RWPE1 (cell line): ENCODE data around the gene CFAP61.

Experiments
- CTCF ChIA-PET: fragments of 350-600 bp; sonication (Branson Sonifier 250); formaldehyde crosslinking; extraction: SDS; loops from one replicate; lab custom pipeline; 2021; lab: Yijun Ruan, JAX
- POLR2A ChIA-PET: fragments of 400-600 bp; formaldehyde crosslinking; extraction: SDS; loops from one replicate; lab custom pipeline; 2020; ENCODE audit warnings: antibody characterized with exemption; ENCODE audit not compliant: low non-redundant PET; lab: Yijun Ruan, JAX
- DNase-seq: peaks from one replicate; pipeline ENCODE4 v3.0.0; 2012; ENCODE audit warnings: low spot score
- H3K27ac ChIP-seq: fragments of 450-650 bp; 2 replicates; pipeline ENCODE4 v1.5.1; 2017
- TF ChIP-seq, protein P1 (sequence below): fragments of 450-650 bp; conservative IDR thresholded peaks from 2 replicates; pipeline ENCODE4 v1.5.1; 2017; ENCODE audit warnings: low read depth, mild to moderate bottlenecking

CFAP61 gene

GRCh38 chr20:20075032-20075431 lies 22.7 kb downstream of the CFAP61 start:
- H3K27ac ChIP-seq = no peak overlapping the region
- DNase-seq = no peak
- POLR2A ChIA-PET = no interaction called here
- TF ChIP-seq, protein P1, sequence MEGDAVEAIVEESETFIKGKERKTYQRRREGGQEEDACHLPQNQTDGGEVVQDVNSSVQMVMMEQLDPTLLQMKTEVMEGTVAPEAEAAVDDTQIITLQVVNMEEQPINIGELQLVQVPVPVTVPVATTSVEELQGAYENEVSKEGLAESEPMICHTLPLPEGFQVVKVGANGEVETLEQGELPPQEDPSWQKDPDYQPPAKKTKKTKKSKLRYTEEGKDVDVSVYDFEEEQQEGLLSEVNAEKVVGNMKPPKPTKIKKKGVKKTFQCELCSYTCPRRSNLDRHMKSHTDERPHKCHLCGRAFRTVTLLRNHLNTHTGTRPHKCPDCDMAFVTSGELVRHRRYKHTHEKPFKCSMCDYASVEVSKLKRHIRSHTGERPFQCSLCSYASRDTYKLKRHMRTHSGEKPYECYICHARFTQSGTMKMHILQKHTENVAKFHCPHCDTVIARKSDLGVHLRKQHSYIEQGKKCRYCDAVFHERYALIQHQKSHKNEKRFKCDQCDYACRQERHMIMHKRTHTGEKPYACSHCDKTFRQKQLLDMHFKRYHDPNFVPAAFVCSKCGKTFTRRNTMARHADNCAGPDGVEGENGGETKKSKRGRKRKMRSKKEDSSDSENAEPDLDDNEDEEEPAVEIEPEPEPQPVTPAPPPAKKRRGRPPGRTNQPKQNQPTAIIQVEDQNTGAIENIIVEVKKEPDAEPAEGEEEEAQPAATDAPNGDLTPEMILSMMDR = no peak
- CTCF ChIA-PET = interaction anchor here (0.7 kb wide), 1 partner anchor 782 kb away, joined by 4 read pairs; no protein-coding TSS in a partner anchor

- no peak overlapping the region for H3K27ac ChIP-seq
- CTCF ChIA-PET = interaction anchor here (0.6 kb wide), 1 partner anchor 142 kb away, joined by 4 read pairs; no protein-coding TSS in a partner anchor
- POLR2A ChIA-PET = no interaction called here
- TF ChIP-seq, protein P1 = no peak
- peak; percentile 13 for DNase-seq
Measured at GRCh38 chr20:20076297-20077065, 24.1 kb downstream of the CFAP61 start.

GRCh38 chr20:20078041-20078440 lies 25.7 kb downstream of the CFAP61 start:
- no peak overlapping the region for H3K27ac ChIP-seq
- no peak for DNase-seq
- ChIA-PET CTCF (interaction anchor here (0.6 kb wide), 1 partner anchor 52 kb away, joined by 5 read pairs; no protein-coding TSS in a partner anchor), POLR2A (no interaction called here)
- TF ChIP-seq, protein P1 = no peak

GRCh38 chr20:20079102-20079784 lies 26.9 kb downstream of the CFAP61 start:
- TF ChIP-seq, protein P1 = no peak
- ChIA-PET CTCF (interaction anchor here (0.6 kb wide), 1 partner anchor 281 kb away, joined by 3 read pairs; no protein-coding TSS in a partner anchor), POLR2A (no interaction called here)
- DNase-seq = no peak
- H3K27ac ChIP-seq = no peak overlapping the region

- no peak overlapping the region for H3K27ac ChIP-seq
- ChIA-PET POLR2A (no interaction called here), CTCF (interaction anchor here (0.6 to 1.1 kb wide), 10 partner anchors 11 to 1635 kb away, joined by 3 to 9 read pairs (median 3); no protein-coding TSS in a partner anchor)
- TF ChIP-seq, protein P1 = peak; percentile 73
- DNase-seq = peak; percentile 41
Measured at GRCh38 chr20:20083807-20084206, 31.5 kb downstream of the CFAP61 start.

DNA sequence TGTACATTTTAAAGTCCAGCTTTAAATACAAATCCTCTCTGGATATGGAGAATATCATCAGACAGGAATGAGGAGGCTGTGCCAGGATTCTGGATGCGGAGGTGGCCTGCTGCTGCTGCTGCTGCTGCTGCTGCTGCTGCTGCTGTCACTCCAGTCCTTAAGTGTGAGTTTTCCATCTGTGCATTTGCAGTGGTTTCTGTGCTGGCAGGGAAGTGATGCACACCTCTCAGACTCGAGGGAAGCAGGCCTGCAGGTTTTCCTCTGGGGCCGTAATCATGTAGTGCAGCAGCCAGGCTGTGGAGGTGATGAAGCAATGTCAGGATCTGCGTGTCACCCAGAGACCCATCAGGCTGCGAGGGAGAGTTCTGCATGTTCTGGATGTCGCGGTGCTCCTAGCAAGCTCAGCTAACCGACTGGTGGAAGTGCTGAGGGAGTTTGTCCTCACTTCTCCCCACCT lies 32.0 kb downstream of the CFAP61 start:
- no peak overlapping the region for H3K27ac ChIP-seq
- ChIA-PET POLR2A (no interaction called here), CTCF (interaction anchor here (0.6 to 1.1 kb wide), 6 partner anchors 12 to 509 kb away, joined by 3 to 9 read pairs (median 3); no protein-coding TSS in a partner anchor)
- no peak for DNase-seq
- TF ChIP-seq, protein P1 = no peak
